Endothelial cell of umbilical vein (primary cell): ENCODE data around the gene NPNT. TPM values are rescaled to one million over a fixed set of nuclear protein-coding genes. Genes with fewer than 3 reads are reported as not detected.

Source experiments
- BruUV-seq: library from RNA; stranded (reverse); fragments of 400-500 nt; replicated peaks from 2 replicates; lab custom pipeline; 2021; lab: Mats Ljungman, UMichigan
- CTCF ChIA-PET: fragments of 300-600, 350-600 bp; sonication (Branson Sonifier 250); formaldehyde crosslinking; loops from one replicate; lab custom pipeline; 2021; ENCODE audit warnings: antibody characterized with exemption, inconsistent platforms; lab: Charles Lee
- POLR2A ChIA-PET: fragments of 300-600, 350-600 bp; sonication (Branson Sonifier 250); formaldehyde crosslinking; loops from one replicate; lab custom pipeline; 2021; ENCODE audit warnings: antibody characterized with exemption, inconsistent platforms; lab: Charles Lee
- DNase-seq: peaks from one replicate; pipeline ENCODE4 v3.0.0-alpha.2; 2011; ENCODE audit warnings: low read depth, low spot score
- FAIRE-seq: peaks from 2 replicates; lab custom pipeline; 2011; peaks lifted over from hg19 to GRCh38; lab: Jason Lieb, UNC
- H2AFZ ChIP-seq: 2 replicates; pipeline ENCODE4 v1.6.0; 2012; ENCODE audit warnings: low read depth, low read length, control low read depth, inconsistent platforms
- H3K27ac ChIP-seq: 2 replicates; pipeline ENCODE4 v1.5.1; 2011; ENCODE audit warnings: low read depth, mild to moderate bottlenecking, control low read depth, low read length, moderate library complexity; ENCODE audit not compliant: insufficient read depth
- H3K27me3 ChIP-seq, 2 experiments: 2 replicates each; pipeline versions ENCODE4 v1.6.0 to v1.6.1; 2011; ENCODE audit warnings: low read length in 2 of 2, mixed read lengths in 1 of 2; ENCODE audit not compliant: control insufficient read depth in 2 of 2, insufficient read depth in 2 of 2
- H3K36me3 ChIP-seq, 2 experiments: 2 replicates in 1 of 2; 3 replicates in 1 of 2; pipeline ENCODE4 v1.5.1; 2011; ENCODE audit warnings: low read length in 2 of 2, mild to moderate bottlenecking in 1 of 2, moderate library complexity in 1 of 2; ENCODE audit not compliant: control insufficient read depth in 2 of 2, insufficient read depth in 2 of 2; ENCODE audit errors: extremely low read depth in 1 of 2
- H3K4me1 ChIP-seq: 3 replicates; pipeline ENCODE4 v1.5.1; 2011; ENCODE audit warnings: mild to moderate bottlenecking, low read length; ENCODE audit not compliant: control insufficient read depth, insufficient read depth; ENCODE audit errors: extremely low read depth
- H3K4me2 ChIP-seq: 2 replicates; pipeline ENCODE4 v1.6.1; 2011; ENCODE audit warnings: low read length, control low read depth, mixed read lengths; ENCODE audit not compliant: insufficient read depth
- H3K4me3 ChIP-seq, 3 experiments: fragments of 200-600 bp in 1 of 3; sonication (generic), shearing (Covaris generic) in 1 of 3; replicated peaks in 1 of 3; 2 replicates each; pipeline ENCODE4 v1.5.1; 2011 to 2016; ENCODE audit warnings: control low read depth in 3 of 3, low read length in 3 of 3, mild to moderate bottlenecking in 2 of 3, inconsistent platforms in 1 of 3, low read depth in 1 of 3, moderate library complexity in 1 of 3; ENCODE audit not compliant: insufficient read depth in 1 of 3
- H3K79me2 ChIP-seq: 2 replicates; pipeline ENCODE4 v1.6.0; 2012; ENCODE audit warnings: low read length, inconsistent platforms; ENCODE audit not compliant: control insufficient read depth, insufficient read depth
- H3K9ac ChIP-seq: replicated peaks from 2 replicates; pipeline ENCODE3; 2011; ENCODE audit warnings: low read length, control low read depth; ENCODE audit not compliant: insufficient read depth; ENCODE audit errors: extremely low read depth
- H3K9me1 ChIP-seq: replicated peaks from 3 replicates; pipeline ENCODE4 v1.6.0; 2011; ENCODE audit warnings: mild to moderate bottlenecking, low read length; ENCODE audit not compliant: control insufficient read depth, insufficient read depth; ENCODE audit errors: extremely low read depth
- H3K9me3 ChIP-seq: replicated peaks from 2 replicates; pipeline ENCODE4 v1.5.1; 2012; ENCODE audit warnings: low read length, inconsistent platforms; ENCODE audit not compliant: control insufficient read depth, insufficient read depth
- H4K20me1 ChIP-seq: replicated peaks from 2 replicates; pipeline ENCODE3; 2011; ENCODE audit warnings: mild to moderate bottlenecking, low read length; ENCODE audit not compliant: control insufficient read depth, insufficient read depth; ENCODE audit errors: extremely low read depth
- EZH2 ChIP-seq: IDR thresholded peaks from 2 replicates; pipeline ENCODE4 v1.6.1; 2012; ENCODE audit warnings: borderline replicate concordance, low read depth, mild to moderate bottlenecking, moderate library complexity, low read length, inconsistent platforms; ENCODE audit not compliant: severe bottlenecking
- FOS ChIP-seq: IDR thresholded peaks from 2 replicates; pipeline ENCODE4 v1.6.1; 2011; ENCODE audit warnings: mild to moderate bottlenecking, low read length, moderate library complexity, borderline replicate concordance; ENCODE audit not compliant: insufficient read depth
- GATA2 ChIP-seq: IDR thresholded peaks from 2 replicates; pipeline ENCODE4 v1.7.0; 2011; ENCODE audit warnings: low read depth, mild to moderate bottlenecking, moderate library complexity, mixed read lengths, low read length; ENCODE audit not compliant: insufficient read length, insufficient read depth
- JUN ChIP-seq: IDR thresholded peaks from 2 replicates; pipeline ENCODE4 v1.6.1; 2011; ENCODE audit warnings: borderline replicate concordance, low read depth; ENCODE audit not compliant: insufficient read length, insufficient read depth
- MAX ChIP-seq: IDR thresholded peaks from 2 replicates; pipeline ENCODE4 v1.6.1; 2011; ENCODE audit not compliant: insufficient read depth, insufficient read length
- MYC ChIP-seq: IDR thresholded peaks from one replicate; pipeline ENCODE4 v1.6.1; 2011; ENCODE audit warnings: mild to moderate bottlenecking, low read depth, low read length
- POLR2A ChIP-seq: IDR thresholded peaks from 2 replicates; pipeline ENCODE4 v1.6.1; 2012; ENCODE audit warnings: low read depth, mild to moderate bottlenecking, control low read depth, low read length
- POLR2AphosphoS5 ChIP-seq: IDR thresholded peaks from 2 replicates; pipeline ENCODE4 v1.6.1; 2012; ENCODE audit warnings: low read depth, mild to moderate bottlenecking, control low read depth, low read length, moderate library complexity; ENCODE audit not compliant: insufficient read depth
- dilution Hi-C: fragments of 300-500 bp; cut with MboI; formaldehyde crosslinking; loops from one replicate; pipeline ENCODE4 v1.15.0; 2019; ENCODE audit warnings: low sequenced_read_pairs; ENCODE audit not compliant: extremely low pct_ligation_motif_present
- intact Hi-C: fragments of 100-400 bp; cut with micrococcal nuclease; formaldehyde crosslinking; loops from one replicate; pipeline ENCODE4 v1.10.0; 2022
- polyA plus RNA-seq, 4 experiments: library from polyadenylated mRNA; depleted of rRNA in 3 of 4; stranded (reverse) in 3 of 4; unstranded in 1 of 4; fragments of >200 nt; gene quantifications; 2 replicates each; pipeline versions ENCODE4 v1.2.1 to v1.2.3, GENCODE V29; 2011 to 2012; ENCODE audit warnings: missing spikeins in 1 of 4
- total RNA-seq: library from RNA; stranded (reverse); gene quantifications from 2 replicates; pipeline ENCODE4 v1.2.3, GENCODE V29; 2021
- TF ChIP-seq, protein P1 (sequence below), 2 donors: IDR thresholded peaks; 1 replicate in 1 of 2; 2 replicates in 1 of 2; pipeline ENCODE4 v1.5.1; 2011; ENCODE audit warnings: low read length in 2 of 2, mild to moderate bottlenecking in 2 of 2, moderate library complexity in 2 of 2, control low read depth in 1 of 2, inconsistent platforms in 1 of 2, low read depth in 1 of 2; ENCODE audit not compliant: insufficient read depth in 1 of 2; ENCODE audit errors: extremely low read depth in 1 of 2

The NPNT gene
- total and polyA plus RNA-seq, 2 donors (not counting 3 experiments of a cell fraction or from before 2014, with no cell fraction given) = not detected

GRCh38 chr4:105965183-105965800, 70.0 kb downstream of the NPNT start:
- no TSS peak for BruUV-seq
- intact Hi-C loops = no loop called here
- no peak overlapping the region for H3K4me2 ChIP-seq
- H3K9me1 ChIP-seq = no peaks in the 10 kb centered on the region
- CTCF ChIA-PET = no interaction called here
- TF ChIP-seq POLR2A (no peak), MYC (no peak), FOS (no peak), MAX (no peak), EZH2 (no peak), POLR2AphosphoS5 (no peak), GATA2 (no peak), JUN (no peak)
- TF ChIP-seq, protein P1, sequence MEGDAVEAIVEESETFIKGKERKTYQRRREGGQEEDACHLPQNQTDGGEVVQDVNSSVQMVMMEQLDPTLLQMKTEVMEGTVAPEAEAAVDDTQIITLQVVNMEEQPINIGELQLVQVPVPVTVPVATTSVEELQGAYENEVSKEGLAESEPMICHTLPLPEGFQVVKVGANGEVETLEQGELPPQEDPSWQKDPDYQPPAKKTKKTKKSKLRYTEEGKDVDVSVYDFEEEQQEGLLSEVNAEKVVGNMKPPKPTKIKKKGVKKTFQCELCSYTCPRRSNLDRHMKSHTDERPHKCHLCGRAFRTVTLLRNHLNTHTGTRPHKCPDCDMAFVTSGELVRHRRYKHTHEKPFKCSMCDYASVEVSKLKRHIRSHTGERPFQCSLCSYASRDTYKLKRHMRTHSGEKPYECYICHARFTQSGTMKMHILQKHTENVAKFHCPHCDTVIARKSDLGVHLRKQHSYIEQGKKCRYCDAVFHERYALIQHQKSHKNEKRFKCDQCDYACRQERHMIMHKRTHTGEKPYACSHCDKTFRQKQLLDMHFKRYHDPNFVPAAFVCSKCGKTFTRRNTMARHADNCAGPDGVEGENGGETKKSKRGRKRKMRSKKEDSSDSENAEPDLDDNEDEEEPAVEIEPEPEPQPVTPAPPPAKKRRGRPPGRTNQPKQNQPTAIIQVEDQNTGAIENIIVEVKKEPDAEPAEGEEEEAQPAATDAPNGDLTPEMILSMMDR (IDR thresholded peaks at IDR 0.05; ENCODE audit: extremely low read depth in 1 of 2, insufficient read depth in 1 of 2, low read depth in 1 of 2, low read length in 2 of 2) = no peak
- no peak overlapping the region for H2AFZ ChIP-seq
- POLR2A ChIA-PET = no interaction called here
- peaks cover 0 to 3% of the 10 kb centered on the region in 2 experiments for H3K27me3 ChIP-seq
- no peaks in the 10 kb centered on the region for H3K36me3 ChIP-seq
- dilution Hi-C loops = no loop called here
- H3K9ac ChIP-seq = no peak overlapping the region
- H3K4me3 ChIP-seq = no peak overlapping the region
- H3K27ac ChIP-seq = no peak overlapping the region
- H3K79me2 ChIP-seq = no peaks in the 10 kb centered on the region
- H4K20me1 ChIP-seq = no peaks in the 10 kb centered on the region
- DNase-seq = no peak
- H3K9me3 ChIP-seq = no peaks in the 10 kb centered on the region
- FAIRE-seq = no peak
- no peaks in the 10 kb centered on the region for H3K4me1 ChIP-seq
